Measurements from ENCODE around the gene UVSSA. TPM values are rescaled to one million over a fixed set of nuclear protein-coding genes. Genes with fewer than 3 reads are reported as not detected.

The UVSSA gene
- total RNA-seq, 1 donor = 11.0 TPM

- no peak for DNase-seq (ENCODE audit: low read depth in 2 of 3, low spot score in 2 of 3)
Observed at GRCh38 chr4:1348014-1348513, 1.1 kb downstream of the UVSSA start.

GRCh38 chr4:1348746-1349145, 1.7 kb downstream of the UVSSA start:
- no peak for DNase-seq (ENCODE audit: low read depth in 2 of 3, low spot score in 2 of 3)

GRCh38 chr4:1349359-1350168, 2.6 kb downstream of the UVSSA start:
- no peak for DNase-seq (ENCODE audit: low read depth in 2 of 3, low spot score in 2 of 3)

- no peak for DNase-seq (ENCODE audit: low read depth in 2 of 3, low spot score in 2 of 3)
Observed at GRCh38 chr4:1350169-1350520, 3.1 kb downstream of the UVSSA start.

- peak; percentile 75 to 82 (median 76) for DNase-seq (ENCODE audit: low read depth in 2 of 3, low spot score in 2 of 3)
Observed at GRCh38 chr4:1351854-1352566, 5.0 kb downstream of the UVSSA start.

- no peak for DNase-seq (ENCODE audit: low read depth in 2 of 3, low spot score in 2 of 3)
Observed at GRCh38 chr4:1352567-1352900, 5.5 kb downstream of the UVSSA start.

- no peak for DNase-seq (ENCODE audit: low read depth in 2 of 3, low spot score in 2 of 3)
Observed at GRCh38 chr4:1353186-1354055, 6.4 kb downstream of the UVSSA start.

- no peak for DNase-seq (ENCODE audit: low read depth in 2 of 3, low spot score in 2 of 3)
Observed at GRCh38 chr4:1354136-1354982, 7.4 kb downstream of the UVSSA start.

GRCh38 chr4:1354983-1355275, 7.9 kb downstream of the UVSSA start:
- no peak for DNase-seq (ENCODE audit: low read depth in 2 of 3, low spot score in 2 of 3)

GRCh38 chr4:1355378-1355777, 8.4 kb downstream of the UVSSA start:
- DNase-seq (ENCODE audit: low read depth in 2 of 3, low spot score in 2 of 3) = no peak

- DNase-seq (ENCODE audit: low read depth in 2 of 3, low spot score in 2 of 3) = peak in 2 of 3 donors; percentile 47 to 59
Observed at GRCh38 chr4:1356181-1356998, 9.4 kb downstream of the UVSSA start.

GRCh38 chr4:1357356-1358248, 10.6 kb downstream of the UVSSA start:
- DNase-seq (ENCODE audit: low read depth in 2 of 3, low spot score in 2 of 3) = no peak

GRCh38 chr4:1358421-1359143, 11.6 kb downstream of the UVSSA start:
- DNase-seq (ENCODE audit: low read depth in 2 of 3, low spot score in 2 of 3) = no peak

GRCh38 chr4:1359144-1359501, 12.1 kb downstream of the UVSSA start:
- no peak for DNase-seq (ENCODE audit: low read depth in 2 of 3, low spot score in 2 of 3)

GRCh38 chr4:1359976-1360375, 13.0 kb downstream of the UVSSA start:
- DNase-seq (ENCODE audit: low read depth in 2 of 3, low spot score in 2 of 3) = no peak

- no peak for DNase-seq (ENCODE audit: low read depth in 2 of 3, low spot score in 2 of 3)
Observed at GRCh38 chr4:1360423-1361283, 13.6 kb downstream of the UVSSA start.

- DNase-seq (ENCODE audit: low read depth in 2 of 3, low spot score in 2 of 3) = no peak
Observed at GRCh38 chr4:1361431-1361830, 14.4 kb downstream of the UVSSA start.

All from hematopoietic multipotent progenitor cell (in vitro differentiated cells).